ENCODE measurements around the gene ARRB1.

The ARRB1 gene

DNA sequence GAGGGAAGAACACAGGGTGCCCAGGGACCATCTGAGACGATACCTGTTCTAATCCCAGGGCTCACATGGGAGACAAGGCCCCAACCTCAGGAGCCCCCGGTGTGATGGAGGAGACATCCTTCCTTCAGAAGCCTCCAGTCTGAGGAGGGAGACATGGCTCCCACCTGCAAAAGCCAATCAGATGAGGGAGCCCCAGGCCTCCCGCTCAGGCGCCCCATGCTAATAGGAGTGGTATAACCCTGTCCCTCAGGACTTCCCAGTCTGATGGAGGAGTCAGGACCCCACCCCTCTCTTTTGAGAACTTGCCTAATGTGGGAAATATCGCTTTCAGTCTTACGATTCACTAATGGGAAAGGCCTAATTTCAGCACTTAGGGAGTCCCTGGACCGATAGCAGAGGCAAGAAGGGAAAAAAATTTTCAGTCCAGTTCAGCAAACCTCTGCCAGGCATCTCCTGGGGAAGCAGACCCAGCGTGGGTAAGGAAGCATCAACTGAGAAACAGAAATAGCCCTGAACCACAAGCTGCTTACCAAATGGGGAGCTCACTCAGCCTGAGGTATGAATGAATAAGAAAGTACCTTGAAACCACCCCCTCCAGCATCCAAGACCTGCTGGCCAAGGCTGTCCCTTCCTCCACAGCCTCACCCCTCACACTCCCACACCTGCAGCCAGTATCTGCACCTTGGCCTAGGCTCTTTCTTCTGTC is 5.9 kb downstream of the ARRB1 start:
- in situ Hi-C loops (cut with HindIII; ENCODE audit: low pct_unique_long_range_greater_than_20kb, low sequenced_read_pairs) = no loop called here
- no peak for TF ChIP-seq JUND (IDR thresholded peaks at IDR 0.05; ENCODE audit: low read depth)
- no peak for DNase-seq (ENCODE audit: low read depth in 1 of 2, low spot score in 1 of 2)

DNA sequence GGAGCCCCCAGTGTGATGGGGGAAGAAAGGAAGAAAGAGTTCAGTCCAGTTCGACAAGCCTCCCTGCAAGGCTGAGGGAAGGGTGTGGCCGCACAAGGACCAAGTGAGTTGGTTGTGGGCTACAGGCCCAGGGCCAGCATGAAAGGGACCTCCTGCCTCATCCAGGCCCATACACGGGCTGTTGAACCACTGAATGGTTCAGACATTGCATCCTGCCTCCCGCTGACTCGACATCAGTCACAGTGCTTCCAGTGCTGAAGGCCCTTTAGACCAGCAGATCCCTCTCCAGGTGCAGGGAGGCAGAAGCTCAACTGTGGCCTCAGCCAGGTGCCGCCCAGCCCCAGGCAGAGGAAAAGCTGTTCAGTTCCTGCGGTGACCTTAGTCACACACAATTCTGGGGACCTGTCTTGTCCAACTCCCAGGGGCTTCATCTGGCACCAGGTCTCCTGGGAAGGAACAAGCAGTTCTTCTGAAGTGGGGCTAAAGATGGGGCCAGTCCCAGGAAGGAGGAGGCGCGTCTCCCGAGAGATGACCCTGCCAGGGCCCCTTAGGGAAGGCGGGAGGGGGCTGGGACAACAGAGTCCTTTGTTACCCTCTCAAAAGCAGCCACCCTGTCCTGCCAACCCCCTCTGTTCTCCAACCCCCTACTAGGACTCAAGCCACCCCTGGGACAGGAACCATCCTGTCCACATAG is 6.6 kb downstream of the ARRB1 start:
- TF ChIP-seq JUND (IDR thresholded peaks at IDR 0.05; ENCODE audit: low read depth) = no peak
- no peak for DNase-seq (ENCODE audit: low read depth in 1 of 2, low spot score in 1 of 2)
- in situ Hi-C loops (cut with HindIII; ENCODE audit: low pct_unique_long_range_greater_than_20kb, low sequenced_read_pairs) = no loop called here

DNA sequence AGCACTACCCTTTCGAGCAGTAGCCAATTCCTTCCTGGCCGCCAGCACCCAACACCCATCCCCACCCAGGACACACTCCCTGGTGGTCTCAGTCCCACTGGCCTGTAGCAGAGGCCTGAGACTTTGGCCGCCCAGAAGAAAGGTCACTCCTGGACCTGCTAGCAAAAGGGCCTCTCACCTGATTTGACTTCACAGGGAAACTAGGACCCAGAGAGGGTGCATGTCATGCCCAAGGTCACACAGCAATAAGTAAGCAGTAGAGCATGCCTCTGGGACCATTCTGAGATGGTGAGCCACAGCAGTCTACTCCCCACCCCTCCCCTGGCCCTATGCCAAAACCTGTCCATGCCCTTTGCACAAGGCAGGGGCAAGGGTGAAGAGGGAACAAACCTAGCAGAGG is 7.3 kb downstream of the ARRB1 start:
- in situ Hi-C loops (cut with HindIII; ENCODE audit: low pct_unique_long_range_greater_than_20kb, low sequenced_read_pairs) = no loop called here
- no peak for TF ChIP-seq JUND (IDR thresholded peaks at IDR 0.05; ENCODE audit: low read depth)
- no peak for DNase-seq (ENCODE audit: low read depth in 1 of 2, low spot score in 1 of 2)

DNA sequence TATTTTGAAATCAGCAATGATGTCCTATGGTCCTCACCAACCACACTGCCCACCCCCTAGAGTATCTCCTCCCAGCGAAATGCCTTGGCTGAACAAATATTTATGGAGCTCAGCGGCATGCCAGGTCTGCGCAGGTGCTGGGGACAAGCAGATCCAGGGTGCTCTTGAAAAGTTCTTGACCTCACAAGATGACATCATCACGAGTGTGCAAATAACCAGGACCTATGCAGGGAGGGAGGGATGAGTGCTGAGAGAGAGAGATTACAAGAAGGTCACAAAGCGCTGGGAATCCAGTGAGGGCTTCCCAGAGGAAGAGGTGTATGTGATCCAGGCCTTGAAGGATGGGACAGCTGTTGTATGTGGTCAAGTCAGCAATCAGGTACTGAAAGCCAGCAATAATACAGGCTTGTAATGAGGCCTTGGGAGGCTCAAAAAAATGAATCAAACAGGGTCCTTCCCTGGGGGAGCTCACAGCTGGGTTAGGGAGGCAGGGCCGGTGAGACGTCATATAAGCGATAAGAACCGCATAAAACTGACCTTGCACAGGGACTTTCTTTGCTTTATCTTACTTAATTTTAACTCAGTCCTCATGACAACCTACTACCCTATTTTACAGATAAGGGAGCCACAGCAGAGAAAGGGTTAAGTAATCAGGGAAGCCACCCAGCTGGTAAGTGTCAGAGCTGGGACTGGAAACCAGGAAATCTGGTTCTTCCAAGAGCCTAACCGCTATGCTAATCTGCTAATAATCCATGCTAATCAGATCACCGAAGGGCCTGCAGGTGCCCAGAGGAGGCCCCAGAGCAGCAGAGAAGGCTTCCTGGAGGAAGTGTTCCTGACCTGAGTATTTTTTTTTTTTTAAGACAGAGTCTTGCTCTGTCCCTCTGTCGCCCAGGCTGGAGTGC is 8.2 kb downstream of the ARRB1 start:
- in situ Hi-C loops (cut with HindIII; ENCODE audit: low pct_unique_long_range_greater_than_20kb, low sequenced_read_pairs) = no loop called here
- no peak for TF ChIP-seq JUND (IDR thresholded peaks at IDR 0.05; ENCODE audit: low read depth)
- peak; percentile 84 to 96 for DNase-seq (ENCODE audit: low read depth in 1 of 2, low spot score in 1 of 2)

GRCh38 chr11:75342231-75342918 is 9.1 kb downstream of the ARRB1 start:
- DNase-seq (ENCODE audit: low read depth in 1 of 2, low spot score in 1 of 2) = peak in 1 of 2 experiments; percentile 82
- no peak for TF ChIP-seq JUND (IDR thresholded peaks at IDR 0.05; ENCODE audit: low read depth)
- in situ Hi-C loops (cut with HindIII; ENCODE audit: low pct_unique_long_range_greater_than_20kb, low sequenced_read_pairs) = no loop called here

GRCh38 chr11:75341612-75342011 is 9.8 kb downstream of the ARRB1 start:
- TF ChIP-seq JUND (IDR thresholded peaks at IDR 0.05; ENCODE audit: low read depth) = no peak
- in situ Hi-C loops (cut with HindIII; ENCODE audit: low pct_unique_long_range_greater_than_20kb, low sequenced_read_pairs) = no loop called here
- DNase-seq (ENCODE audit: low read depth in 1 of 2, low spot score in 1 of 2) = no peak

DNA sequence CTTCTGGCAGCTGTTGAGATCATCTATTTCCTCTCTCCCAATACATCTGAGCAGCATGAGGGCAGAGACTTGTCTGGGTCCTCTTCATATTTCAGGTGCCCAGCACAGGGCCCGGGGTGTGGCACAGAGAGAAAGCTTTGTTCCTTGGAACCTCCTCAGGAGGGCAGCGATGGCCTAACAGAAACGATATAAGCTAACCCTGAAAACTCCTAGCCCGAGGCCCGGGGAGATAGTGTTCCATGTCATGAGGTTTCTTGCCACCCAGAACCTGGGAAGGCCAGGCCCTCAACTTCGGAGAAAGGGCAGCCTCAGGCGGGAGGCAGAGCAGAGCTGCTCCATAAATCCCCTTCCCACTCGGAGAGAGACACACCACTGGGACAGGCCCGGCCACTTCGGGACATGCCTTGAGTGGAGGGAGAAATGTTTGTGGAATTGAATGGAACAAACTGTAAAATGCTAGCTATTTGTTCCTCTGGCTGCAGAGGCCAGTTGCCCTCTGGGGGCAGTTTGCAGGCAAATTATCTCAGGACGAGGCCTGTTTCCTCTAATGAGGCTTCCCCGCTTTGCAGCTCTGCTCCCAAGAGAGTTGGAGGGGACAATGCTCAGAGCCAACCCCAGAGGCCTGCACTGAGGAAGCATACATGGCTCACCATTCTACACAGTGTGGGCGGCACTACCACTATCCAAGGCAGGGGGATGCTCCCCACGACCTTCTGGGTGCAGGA is 11.6 kb downstream of the ARRB1 start:
- DNase-seq (ENCODE audit: low read depth in 1 of 2, low spot score in 1 of 2) = peak in 1 of 2 experiments; percentile 44
- in situ Hi-C loops (cut with HindIII; ENCODE audit: low pct_unique_long_range_greater_than_20kb, low sequenced_read_pairs) = no loop called here
- no peak for TF ChIP-seq JUND (IDR thresholded peaks at IDR 0.05; ENCODE audit: low read depth)

DNA sequence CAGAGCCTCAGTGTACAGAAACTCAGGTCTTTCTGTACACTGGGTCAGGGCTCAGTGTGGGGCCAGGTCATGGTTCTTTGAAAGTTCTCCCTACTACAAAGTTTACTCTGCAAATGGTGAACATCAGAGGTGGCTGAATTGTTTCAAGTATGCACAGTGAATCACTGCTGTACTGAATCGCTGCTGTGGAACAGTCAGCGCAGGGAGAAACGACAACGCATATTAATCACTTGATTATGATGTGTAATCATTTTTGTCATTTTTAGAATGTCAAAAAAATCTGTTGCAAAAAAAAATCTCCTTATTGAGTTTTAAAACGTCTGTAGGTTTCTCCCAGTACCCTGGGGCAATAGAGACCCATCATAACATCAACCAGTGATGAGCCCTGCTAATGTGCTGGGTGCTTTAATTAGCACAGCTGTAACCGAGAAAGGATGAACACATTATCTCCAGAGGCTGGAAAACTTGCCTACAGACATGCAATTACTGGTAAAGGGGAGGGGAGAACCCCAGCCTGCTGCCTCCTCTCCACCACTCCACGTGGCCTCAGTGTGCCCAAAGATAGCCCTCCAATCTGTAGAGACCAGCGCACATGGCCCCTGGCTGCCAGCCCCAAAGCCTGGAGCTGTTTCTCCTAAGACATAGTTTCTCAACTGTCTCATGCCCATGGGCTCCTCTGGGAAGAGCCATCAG is 12.8 kb downstream of the ARRB1 start:
- DNase-seq (ENCODE audit: low read depth in 1 of 2, low spot score in 1 of 2) = no peak
- no peak for TF ChIP-seq JUND (IDR thresholded peaks at IDR 0.05; ENCODE audit: low read depth)
- in situ Hi-C loops (cut with HindIII; ENCODE audit: low pct_unique_long_range_greater_than_20kb, low sequenced_read_pairs) = no loop called here

- no peak for TF ChIP-seq JUND (IDR thresholded peaks at IDR 0.05; ENCODE audit: low read depth)
- in situ Hi-C loops (cut with HindIII; ENCODE audit: low pct_unique_long_range_greater_than_20kb, low sequenced_read_pairs) = no loop called here
- peak in 1 of 2 experiments; percentile 40 for DNase-seq (ENCODE audit: low read depth in 1 of 2, low spot score in 1 of 2)
Measured at GRCh38 chr11:75337195-75337654, 14.2 kb downstream of the ARRB1 start.

- in situ Hi-C loops (cut with HindIII; ENCODE audit: low pct_unique_long_range_greater_than_20kb, low sequenced_read_pairs) = no loop called here
- DNase-seq (ENCODE audit: low read depth in 1 of 2, low spot score in 1 of 2) = no peak
- TF ChIP-seq JUND (IDR thresholded peaks at IDR 0.05; ENCODE audit: low read depth) = no peak
Measured at GRCh38 chr11:75334976-75335375, 16.5 kb downstream of the ARRB1 start.

GRCh38 chr11:75334402-75334891 is 17.0 kb downstream of the ARRB1 start:
- in situ Hi-C loops (cut with HindIII; ENCODE audit: low pct_unique_long_range_greater_than_20kb, low sequenced_read_pairs) = no loop called here
- DNase-seq (ENCODE audit: low read depth in 1 of 2, low spot score in 1 of 2) = peak in 1 of 2 experiments; percentile 74
- no peak for TF ChIP-seq JUND (IDR thresholded peaks at IDR 0.05; ENCODE audit: low read depth)

All from T47D (cell line).